CD14-positive monocyte (primary cell): Measurements from ENCODE around the gene PCDHA5. TPM values are rescaled to one million over a fixed set of nuclear protein-coding genes. Genes with fewer than 3 reads are reported as not detected.

Source experiments
- DNase-seq, 3 donors: peaks; one replicate each; pipeline ENCODE4 v3.0.0-alpha.2; 2011 to 2022
- H2AFZ ChIP-seq: 2 replicates; pipeline ENCODE4 v1.6.0; 2012; ENCODE audit warnings: mild to moderate bottlenecking, low read depth, low read length, inconsistent platforms; ENCODE audit not compliant: insufficient read depth, poor library complexity, severe bottlenecking
- H3K27ac ChIP-seq, 2 donors: 1 replicate in 1 of 2; 2 replicates in 1 of 2; pipeline ENCODE4 v1.5.1; 2012 to 2013; ENCODE audit warnings: low read length in 2 of 2, control low read depth in 1 of 2, inconsistent platforms in 1 of 2, low read depth in 1 of 2, mild to moderate bottlenecking in 1 of 2
- H3K27me3 ChIP-seq, 2 donors: one replicate each; pipeline versions ENCODE4 v1.6.0 to v1.6.1; 2011 to 2013; ENCODE audit warnings: low read length in 2 of 2; ENCODE audit not compliant: control insufficient read depth in 2 of 2, insufficient read depth in 2 of 2
- H3K36me3 ChIP-seq, 2 donors: replicated peaks in 1 of 2; 1 replicate in 1 of 2; 2 replicates in 1 of 2; pipeline versions ENCODE4 v1.5.1 to v1.6.1; 2012 to 2013; ENCODE audit warnings: low read length in 2 of 2, control low read depth in 1 of 2, inconsistent platforms in 1 of 2, mild to moderate bottlenecking in 1 of 2; ENCODE audit not compliant: insufficient read depth in 2 of 2, control insufficient read depth in 1 of 2
- H3K4me1 ChIP-seq, 2 donors: 1 replicate in 1 of 2; 2 replicates in 1 of 2; pipeline versions ENCODE4 v1.5.1 to v1.6.1; 2012 to 2013; ENCODE audit warnings: low read length in 2 of 2, control low read depth in 1 of 2, inconsistent platforms in 1 of 2, mild to moderate bottlenecking in 1 of 2, moderate library complexity in 1 of 2; ENCODE audit not compliant: insufficient read depth in 2 of 2, control insufficient read depth in 1 of 2
- H3K4me2 ChIP-seq: replicated peaks from 2 replicates; pipeline ENCODE3; 2012; ENCODE audit warnings: low read length, moderate library complexity, mild to moderate bottlenecking; ENCODE audit not compliant: poor library complexity, severe bottlenecking; ENCODE audit errors: extremely low read depth
- H3K4me3 ChIP-seq, 3 experiments: fragments of 200-600 bp in 1 of 3; sonication (generic) in 1 of 3; replicated peaks in 1 of 3; 1 replicate in 2 of 3; 2 replicates in 1 of 3; pipeline ENCODE4 v1.5.1; 2011 to 2013; ENCODE audit warnings: low read length in 3 of 3, mild to moderate bottlenecking in 3 of 3, control low read depth in 2 of 3, low read depth in 2 of 3, inconsistent platforms in 1 of 3, moderate library complexity in 1 of 3
- H3K79me2 ChIP-seq: 2 replicates; pipeline ENCODE4 v1.6.0; 2012; ENCODE audit warnings: mild to moderate bottlenecking, control low read depth, inconsistent platforms, low read length, moderate library complexity; ENCODE audit not compliant: insufficient read depth
- H3K9ac ChIP-seq: 2 replicates; pipeline ENCODE4 v1.6.0; 2017; ENCODE audit warnings: low read length, mild to moderate bottlenecking; ENCODE audit not compliant: insufficient read depth, poor library complexity, severe bottlenecking
- H3K9me3 ChIP-seq, 2 donors: replicated peaks in 1 of 2; 1 replicate in 1 of 2; 2 replicates in 1 of 2; pipeline versions ENCODE4 v1.5.1 to v1.6.1; 2012 to 2013; ENCODE audit warnings: low read length in 2 of 2, control low read depth in 1 of 2; ENCODE audit not compliant: control insufficient read depth in 1 of 2, insufficient read depth in 1 of 2
- H4K20me1 ChIP-seq: 2 replicates; pipeline ENCODE4 v1.6.0; 2012; ENCODE audit warnings: mild to moderate bottlenecking, low read length, control low read depth, moderate library complexity; ENCODE audit not compliant: insufficient read depth
- H3K27ac Mint-ChIP-seq, 7 donors: one replicate each; pipeline ENCODE4 v1.8.0; 2020; ENCODE audit warnings: mild to moderate bottlenecking in 7 of 7, mixed read lengths in 7 of 7, moderate library complexity in 6 of 7, inconsistent platforms in 2 of 7
- H3K27me3 Mint-ChIP-seq, 3 donors: one replicate each; pipeline ENCODE4 v1.8.0; 2021 to 2022; ENCODE audit warnings: low read depth in 3 of 3, mild to moderate bottlenecking in 3 of 3, mixed read lengths in 3 of 3, moderate library complexity in 3 of 3, inconsistent platforms in 1 of 3
- H3K36me3 Mint-ChIP-seq, 2 donors: one replicate each; pipeline ENCODE4 v1.8.0; 2020; ENCODE audit warnings: mixed read lengths in 2 of 2, inconsistent platforms in 1 of 2, mild to moderate bottlenecking in 1 of 2
- H3K4me1 Mint-ChIP-seq: one replicate; pipeline ENCODE4 v1.8.0; 2020; ENCODE audit warnings: mild to moderate bottlenecking, mixed read lengths
- H3K4me3 Mint-ChIP-seq, 2 donors: one replicate each; pipeline ENCODE4 v1.8.0; 2020; ENCODE audit warnings: mild to moderate bottlenecking in 2 of 2, mixed read lengths in 2 of 2, moderate library complexity in 1 of 2
- H3K9me3 Mint-ChIP-seq, 7 donors: one replicate each; pipeline ENCODE4 v1.8.0; 2020 to 2022; ENCODE audit warnings: mixed read lengths in 7 of 7, mild to moderate bottlenecking in 6 of 7, moderate library complexity in 6 of 7, inconsistent platforms in 2 of 7
- CTCF ChIP-seq: fragments of 200-600 bp; IDR thresholded peaks from one replicate; pipeline ENCODE4 v1.8.0; 2022; ENCODE audit warnings: antibody characterized with exemption, mild to moderate bottlenecking
- WGBS: methylation state at CpG from one replicate; pipeline ENCODE4 v1.1.5; 2013; ENCODE audit warnings: missing lambda C conversion rate; ENCODE audit not compliant: insufficient coverage; 5-methylcytosine and 5-hydroxymethylcytosine counted together
- intact Hi-C, 2 donors: fragments of 100-400 bp; cut with micrococcal nuclease; formaldehyde crosslinking; loops; one replicate each; pipeline versions ENCODE4 v1.15.0 to v1.15.1; 2023
- polyA plus RNA-seq, 3 donors: library from polyadenylated mRNA; depleted of rRNA in 1 of 3; unstranded in 2 of 3; stranded (reverse) in 1 of 3; fragments of 300-500 nt in 2 of 3; fragments of >200 nt in 1 of 3; fragmentation: Illumina TruSeq in 2 of 3; gene quantifications; 1 replicate in 2 of 3; 2 replicates in 1 of 3; pipeline ENCODE4 v1.2.3, GENCODE V29; 2012 to 2021

PCDHA5 gene
- polyA plus RNA-seq, 3 donors, result not detected

GRCh38 chr5:140796718-140797095 is 24.7 kb upstream of the PCDHA5 start:
- Histone ChIP-seq H3K27ac (no peak overlapping the region), H3K79me2 (no peaks in the 10 kb centered on the region), H3K4me3 (no peak overlapping the region), H3K36me3 (no peaks in the 10 kb centered on the region), H3K4me1 (no peaks in the 10 kb centered on the region), H3K9me3 (peaks cover 38 to 77% of the 10 kb centered on the region in 2 donors), H2AFZ (no peak overlapping the region), H3K9ac (no peak overlapping the region), H3K27me3 (peaks cover 3 to 33% of the 10 kb centered on the region in 2 donors), H4K20me1 (no peaks in the 10 kb centered on the region), H3K4me2 (no peak overlapping the region)
- H3K4me3 Mint-ChIP-seq, result no peak overlapping the region
- H3K4me1 Mint-ChIP-seq, result no peaks in the 10 kb centered on the region
- 57% methylated on average over 39 of the region's 39 CpGs for WGBS
- no peak for DNase-seq
- H3K9me3 Mint-ChIP-seq, result peaks cover 27 to 69% (median 59%) of the 10 kb centered on the region in 7 donors
- TF ChIP-seq CTCF, result no peak
- H3K27me3 Mint-ChIP-seq, result peaks cover 10 to 28% (median 20%) of the 10 kb centered on the region in 3 donors
- H3K27ac Mint-ChIP-seq, result no peak overlapping the region
- H3K36me3 Mint-ChIP-seq, result no peaks in the 10 kb centered on the region
- intact Hi-C loops, result no loop called here

GRCh38 chr5:140800816-140801493 is 20.5 kb upstream of the PCDHA5 start, which contains the start of gene PCDHA3:
TSS of gene PCDHA3 (plus strand) at chr5:140801057.
- no peak for DNase-seq
- Histone ChIP-seq H2AFZ (peak within 1 kb of the TSS; percentile 21), H4K20me1 (no peaks in the 10 kb centered on the region), H3K4me3 (peak within 1 kb of the TSS in 1 of 3 experiments; percentile 23), H3K9ac (no peak within 1 kb of the TSS), H3K4me1 (no peaks in the 10 kb centered on the region), H3K36me3 (no peaks in the 10 kb centered on the region), H3K9me3 (peaks cover 39 to 66% of the 10 kb centered on the region in 2 donors), H3K27ac (no peak within 1 kb of the TSS), H3K79me2 (no peaks in the 10 kb centered on the region), H3K4me2 (no peak within 1 kb of the TSS), H3K27me3 (peaks cover 0 to 26% of the 10 kb centered on the region in 2 donors)
- H3K4me3 Mint-ChIP-seq, result no peak within 1 kb of the TSS
- peaks cover 34 to 66% (median 56%) of the 10 kb centered on the region in 7 donors for H3K9me3 Mint-ChIP-seq
- intact Hi-C loops, result no loop called here
- TF ChIP-seq CTCF, result no peak
- 29% methylated on average over 20 of the region's 29 CpGs for WGBS
- H3K27me3 Mint-ChIP-seq, result peaks cover 5 to 25% (median 21%) of the 10 kb centered on the region in 3 donors
- H3K27ac Mint-ChIP-seq, result no peak within 1 kb of the TSS
- peaks cover 0 to 8% of the 10 kb centered on the region in 2 donors for H3K36me3 Mint-ChIP-seq
- H3K4me1 Mint-ChIP-seq, result no peaks in the 10 kb centered on the region
